Activated naive CD8-positive, alpha-beta T cell (primary cell): ENCODE measurements around the gene ZBTB25.
"Not testable (repeated sequence)": the region's sequence is repeated elsewhere in the genome, so short reads cannot be mapped to it uniquely, and the experiment has no call there.

ENCODE experiments used
- H3K27ac Mint-ChIP-seq: one replicate; pipeline ENCODE4 v1.8.0; 2021; ENCODE audit warnings: mixed read lengths
- H3K27me3 Mint-ChIP-seq: one replicate; pipeline ENCODE4 v1.8.0; 2021; ENCODE audit warnings: mixed read lengths
- H3K36me3 Mint-ChIP-seq: one replicate; pipeline ENCODE4 v1.8.0; 2021; ENCODE audit warnings: mixed read lengths
- H3K4me1 Mint-ChIP-seq: one replicate; pipeline ENCODE4 v1.8.0; 2021; ENCODE audit warnings: low read depth, mixed read lengths
- H3K4me3 Mint-ChIP-seq: one replicate; pipeline ENCODE4 v1.8.0; 2021; ENCODE audit warnings: mild to moderate bottlenecking, mixed read lengths
- H3K9me3 Mint-ChIP-seq: one replicate; pipeline ENCODE4 v1.8.0; 2021; ENCODE audit warnings: low read depth, mixed read lengths

The ZBTB25 gene

GRCh38 chr14:64525354-64525753 lies 21.7 kb upstream of the ZBTB25 start:
- Mint-ChIP-seq H3K36me3 (peaks cover 3% of the 10 kb centered on the region), H3K4me1 (peaks cover 19% of the 10 kb centered on the region), H3K27me3 (no peaks in the 10 kb centered on the region), H3K27ac (no peak overlapping the region), H3K9me3 (no peaks in the 10 kb centered on the region), H3K4me3 (no peak overlapping the region)

DNA sequence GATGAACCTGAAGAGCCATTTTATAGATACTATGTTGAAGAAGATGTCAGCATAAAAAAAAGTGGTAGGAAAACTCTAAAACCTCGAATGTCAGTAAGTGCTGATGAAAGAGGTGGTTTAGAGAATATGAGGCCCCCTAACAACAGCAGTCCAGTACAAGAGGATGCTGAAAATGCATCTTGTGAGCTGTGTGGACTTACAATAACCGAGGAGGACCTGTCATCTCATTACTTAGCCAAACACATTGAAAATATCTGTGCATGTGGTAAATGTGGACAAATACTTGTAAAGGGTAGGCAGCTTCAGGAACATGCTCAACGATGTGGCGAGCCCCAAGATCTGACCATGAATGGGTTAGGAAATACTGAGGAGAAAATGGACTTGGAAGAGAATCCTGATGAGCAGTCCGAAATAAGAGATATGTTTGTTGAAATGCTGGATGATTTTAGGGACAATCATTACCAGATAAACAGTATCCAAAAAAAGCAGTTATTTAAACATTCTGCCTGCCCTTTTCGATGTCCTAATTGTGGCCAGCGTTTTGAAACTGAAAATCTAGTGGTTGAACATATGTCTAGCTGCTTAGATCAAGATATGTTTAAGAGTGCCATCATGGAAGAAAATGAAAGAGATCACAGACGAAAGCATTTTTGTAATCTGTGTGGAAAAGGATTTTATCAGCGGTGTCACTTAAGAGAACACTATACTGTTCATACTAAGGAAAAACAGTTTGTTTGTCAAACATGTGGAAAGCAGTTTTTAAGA lies 19.1 kb upstream of the ZBTB25 start:
- Mint-ChIP-seq H3K4me3 (no peak overlapping the region), H3K27ac (no peak overlapping the region), H3K9me3 (no peaks in the 10 kb centered on the region), H3K4me1 (peaks cover 21% of the 10 kb centered on the region), H3K27me3 (no peaks in the 10 kb centered on the region), H3K36me3 (peaks cover 2% of the 10 kb centered on the region)

DNA sequence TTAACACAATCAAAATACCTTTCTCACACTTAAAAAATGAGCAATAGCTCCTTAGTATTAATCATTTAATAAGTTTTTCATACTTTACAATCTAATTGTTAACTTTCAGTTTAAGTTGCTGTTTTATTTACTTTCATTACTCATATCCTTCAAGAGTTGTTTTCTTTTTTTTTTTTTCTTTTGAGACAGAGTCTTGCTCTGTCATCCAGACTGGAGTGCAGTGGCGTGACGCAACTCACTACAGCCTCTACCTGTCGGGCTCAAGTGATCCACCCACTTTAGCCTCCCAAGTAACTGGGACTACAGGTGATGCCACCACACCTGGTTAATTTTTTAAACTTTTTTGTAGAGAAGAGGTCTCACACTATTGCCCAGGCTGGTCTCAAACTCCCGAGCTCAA lies 17.1 kb upstream of the ZBTB25 start:
- H3K27me3 Mint-ChIP-seq, result no peaks in the 10 kb centered on the region
- no peaks in the 10 kb centered on the region for H3K9me3 Mint-ChIP-seq
- H3K36me3 Mint-ChIP-seq, result peaks cover 2% of the 10 kb centered on the region
- H3K4me3 Mint-ChIP-seq, result no peak overlapping the region
- H3K4me1 Mint-ChIP-seq, result peaks cover 36% of the 10 kb centered on the region
- H3K27ac Mint-ChIP-seq, result no peak overlapping the region

DNA sequence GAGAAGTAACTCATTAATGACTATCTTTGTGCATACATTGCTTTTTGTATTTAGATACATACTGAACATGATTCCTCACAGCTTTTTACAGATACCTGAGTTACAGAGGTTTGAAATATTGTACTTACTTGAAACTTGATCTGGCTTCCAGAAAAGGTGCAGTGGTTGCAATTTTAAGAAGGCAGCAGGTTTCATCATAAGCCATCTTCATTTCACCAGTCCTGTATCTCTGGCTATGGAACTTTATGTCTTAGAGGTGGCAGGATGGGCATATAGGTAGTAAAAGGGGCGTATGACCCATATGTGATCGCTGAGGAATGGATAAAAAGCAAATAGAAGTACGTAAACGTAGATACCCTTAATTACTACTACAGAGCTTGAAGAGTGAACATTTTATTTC lies 14.6 kb upstream of the ZBTB25 start:
- Mint-ChIP-seq H3K27ac (no peak overlapping the region), H3K9me3 (no peaks in the 10 kb centered on the region), H3K27me3 (no peaks in the 10 kb centered on the region), H3K36me3 (no peaks in the 10 kb centered on the region), H3K4me1 (peaks cover 47% of the 10 kb centered on the region), H3K4me3 (no peak overlapping the region)

- H3K27me3 Mint-ChIP-seq, H3K36me3 Mint-ChIP-seq, H3K27ac Mint-ChIP-seq, H3K4me3 Mint-ChIP-seq, H3K9me3 Mint-ChIP-seq: not testable (repeated sequence)
- H3K4me1 Mint-ChIP-seq, result peaks cover 53% of the 10 kb centered on the region
Observed at GRCh38 chr14:64517667-64518066, 14.0 kb upstream of the ZBTB25 start.

GRCh38 chr14:64516969-64517368 lies 13.3 kb upstream of the ZBTB25 start:
- peak overlapping the region; percentile 56 for H3K27ac Mint-ChIP-seq
- H3K4me1 Mint-ChIP-seq, result peaks cover 60% of the 10 kb centered on the region
- H3K27me3 Mint-ChIP-seq, result no peaks in the 10 kb centered on the region
- no peaks in the 10 kb centered on the region for H3K36me3 Mint-ChIP-seq
- no peak overlapping the region for H3K4me3 Mint-ChIP-seq
- H3K9me3 Mint-ChIP-seq, result no peaks in the 10 kb centered on the region

GRCh38 chr14:64515053-64515452 lies 11.4 kb upstream of the ZBTB25 start:
- Mint-ChIP-seq H3K36me3 (no peaks in the 10 kb centered on the region), H3K27me3 (no peaks in the 10 kb centered on the region), H3K9me3 (no peaks in the 10 kb centered on the region), H3K27ac (no peak overlapping the region), H3K4me3 (no peak overlapping the region), H3K4me1 (peaks cover 69% of the 10 kb centered on the region)

- Mint-ChIP-seq H3K4me3 (no peak overlapping the region), H3K4me1 (peaks cover 83% of the 10 kb centered on the region), H3K27me3 (no peaks in the 10 kb centered on the region), H3K27ac (no peak overlapping the region), H3K36me3 (no peaks in the 10 kb centered on the region), H3K9me3 (no peaks in the 10 kb centered on the region)
Observed at GRCh38 chr14:64513271-64513670, 9.6 kb upstream of the ZBTB25 start.

- H3K4me1 Mint-ChIP-seq, result peaks cover 86% of the 10 kb centered on the region
- H3K27me3 Mint-ChIP-seq, result no peaks in the 10 kb centered on the region
- peak overlapping the region; percentile 66 for H3K27ac Mint-ChIP-seq
- no peaks in the 10 kb centered on the region for H3K36me3 Mint-ChIP-seq
- H3K9me3 Mint-ChIP-seq, result no peaks in the 10 kb centered on the region
- H3K4me3 Mint-ChIP-seq, result peak overlapping the region; percentile 65
Observed at GRCh38 chr14:64510825-64511671, 7.4 kb upstream of the ZBTB25 start.

GRCh38 chr14:64509036-64509435 lies 5.4 kb upstream of the ZBTB25 start:
- Mint-ChIP-seq H3K36me3 (no peaks in the 10 kb centered on the region), H3K4me1 (peaks cover 80% of the 10 kb centered on the region), H3K27ac (peak overlapping the region; percentile 84), H3K27me3 (no peaks in the 10 kb centered on the region), H3K4me3 (peak overlapping the region; percentile 45), H3K9me3 (no peaks in the 10 kb centered on the region)

DNA sequence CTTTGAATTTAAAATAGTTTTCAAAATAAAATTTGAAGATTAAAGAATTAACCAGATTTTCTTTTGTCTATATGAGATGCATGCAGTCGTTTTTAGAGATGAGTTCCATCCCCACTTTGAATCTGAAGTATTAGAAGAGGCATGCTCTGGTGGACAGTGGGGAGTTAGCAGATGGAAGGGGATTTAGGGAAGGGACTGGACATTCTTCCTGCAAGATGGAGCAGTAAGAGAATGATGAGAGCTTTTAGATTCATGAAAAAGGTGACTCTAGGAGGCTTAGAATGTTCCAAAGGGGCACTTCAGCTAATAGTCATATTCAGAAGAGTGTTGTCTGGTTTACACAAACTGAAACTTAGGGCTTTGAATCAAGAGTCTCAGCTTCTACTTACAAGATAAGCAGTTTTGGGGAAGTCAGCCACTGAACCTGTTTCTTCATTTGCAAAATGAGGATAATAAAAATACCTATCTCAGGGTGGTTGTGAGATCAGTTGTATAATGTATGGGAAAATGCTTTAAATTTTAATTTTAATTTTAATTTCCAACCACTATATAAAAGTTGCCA lies 4.7 kb upstream of the ZBTB25 start:
- Mint-ChIP-seq H3K27me3 (no peaks in the 10 kb centered on the region), H3K27ac (peak overlapping the region; percentile 97), H3K36me3 (no peaks in the 10 kb centered on the region), H3K4me3 (peak overlapping the region; percentile 93), H3K9me3 (no peaks in the 10 kb centered on the region), H3K4me1 (peaks cover 75% of the 10 kb centered on the region)

DNA sequence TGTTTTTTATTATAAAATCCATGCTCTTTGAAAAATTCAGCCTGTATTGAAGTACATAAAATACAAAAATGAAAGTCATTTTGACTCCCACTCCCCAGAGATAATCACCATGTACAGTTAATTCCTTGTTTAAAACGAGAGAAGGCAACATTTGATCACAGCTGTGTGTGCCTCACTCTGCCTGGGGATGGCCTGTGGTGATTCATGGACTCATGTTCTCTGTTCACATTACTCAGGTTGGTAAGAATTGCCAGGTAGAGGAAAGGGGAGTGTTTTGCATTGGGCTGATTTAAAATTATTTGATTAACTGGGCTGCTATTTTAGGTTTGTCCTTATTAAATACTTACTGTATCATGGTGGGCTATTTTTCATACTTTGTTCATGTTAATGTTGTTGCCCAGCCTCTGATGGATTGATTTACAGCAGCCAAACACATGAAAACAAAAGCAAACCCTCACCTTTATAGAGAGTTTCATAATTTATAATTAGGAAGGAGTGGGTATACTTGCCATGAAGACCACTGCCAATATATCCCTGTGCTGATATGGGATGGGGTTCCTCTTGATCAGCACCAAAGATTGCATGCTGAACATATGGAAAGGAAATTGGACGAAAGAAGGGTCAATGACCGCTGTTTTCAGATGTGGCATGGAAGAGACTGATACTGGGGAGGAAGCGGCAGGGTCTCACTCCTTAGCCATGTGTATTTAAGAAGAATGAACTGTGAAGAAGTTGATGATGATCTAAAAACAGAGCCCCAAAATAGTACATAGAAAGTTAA lies 3.9 kb upstream of the ZBTB25 start:
- Mint-ChIP-seq H3K36me3 (peaks cover 3% of the 10 kb centered on the region), H3K27me3 (no peaks in the 10 kb centered on the region), H3K9me3 (no peaks in the 10 kb centered on the region), H3K4me3 (peak overlapping the region; percentile 93), H3K27ac (peak overlapping the region; percentile 97), H3K4me1 (peaks cover 72% of the 10 kb centered on the region)

DNA sequence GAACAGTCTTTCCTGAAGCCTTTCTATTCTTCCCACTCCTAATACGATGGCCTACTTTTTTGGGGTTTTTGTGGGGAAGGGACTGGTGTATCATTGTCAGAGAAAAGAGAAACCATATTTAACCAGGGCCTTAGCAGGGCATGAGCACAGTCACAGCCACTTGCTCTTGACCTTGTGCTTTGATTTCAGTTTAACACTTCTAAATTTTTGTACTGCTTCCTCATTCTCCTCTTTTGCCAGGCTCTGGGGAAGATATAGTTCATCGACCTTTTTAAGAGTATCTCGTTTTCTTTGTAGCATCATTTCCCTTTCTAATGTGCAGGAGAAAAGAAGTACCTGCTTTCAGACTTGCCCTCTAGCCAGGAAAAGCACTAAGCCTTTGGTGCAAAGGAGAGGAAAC lies 3.1 kb upstream of the ZBTB25 start:
- no peaks in the 10 kb centered on the region for H3K9me3 Mint-ChIP-seq
- H3K36me3 Mint-ChIP-seq, result peaks cover 4% of the 10 kb centered on the region
- peak overlapping the region; percentile 97 for H3K27ac Mint-ChIP-seq
- H3K4me3 Mint-ChIP-seq, result peak overlapping the region; percentile 93
- H3K4me1 Mint-ChIP-seq, result peaks cover 74% of the 10 kb centered on the region
- H3K27me3 Mint-ChIP-seq, result no peaks in the 10 kb centered on the region

- Mint-ChIP-seq H3K27me3 (no peaks in the 10 kb centered on the region), H3K4me1 (peaks cover 74% of the 10 kb centered on the region), H3K36me3 (peaks cover 4% of the 10 kb centered on the region), H3K27ac (peak overlapping the region; percentile 97), H3K9me3 (no peaks in the 10 kb centered on the region), H3K4me3 (peak overlapping the region; percentile 95)
Observed at GRCh38 chr14:64504897-64505794, 1.5 kb upstream of the ZBTB25 start.
